ENCODE measurements around the gene ETFB. TPM values are rescaled to one million over a fixed set of nuclear protein-coding genes. Genes with fewer than 3 reads are reported as not detected.

ETFB gene
- total RNA-seq, 2 donors from 2014 or later = 54.3 to 77.3 TPM

DNA sequence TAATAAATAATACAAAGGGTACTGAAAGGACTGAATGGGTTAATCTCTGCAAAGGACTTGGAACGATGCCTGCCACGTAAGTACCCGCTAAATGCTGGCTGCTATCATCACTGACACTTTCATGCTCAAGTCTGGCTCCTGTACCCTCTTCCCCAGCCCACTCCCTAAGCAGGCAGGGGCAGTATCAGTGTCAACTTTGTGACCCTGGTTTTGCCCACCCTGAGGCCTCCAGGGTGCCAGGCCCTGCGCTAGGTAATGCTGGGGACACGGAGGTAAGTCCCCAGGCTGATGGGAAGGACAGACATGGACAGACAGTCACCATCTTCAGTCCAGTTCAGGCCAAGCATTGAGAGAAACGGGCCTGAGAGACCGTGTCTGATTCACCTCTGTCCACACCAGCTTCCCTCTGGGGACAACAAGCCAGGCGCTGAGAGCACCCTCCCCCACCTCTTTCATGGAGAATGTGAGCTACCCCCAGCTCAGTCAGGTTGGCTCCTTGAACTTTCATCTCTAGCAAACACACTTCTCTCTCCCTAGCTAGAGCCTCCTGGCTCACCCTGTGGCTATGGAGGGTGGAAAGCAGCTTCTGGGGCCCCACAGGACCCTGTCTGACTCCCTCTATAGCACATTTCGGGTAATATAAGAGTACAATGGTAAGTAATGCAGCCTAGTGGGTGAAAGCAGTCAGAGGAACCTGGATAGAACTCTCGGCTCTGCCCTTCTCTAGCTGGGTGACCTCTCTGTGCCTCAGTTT, 800 bp downstream of the ETFB start:
- Mint-ChIP-seq H3K9me3 (no peaks in the 10 kb centered on the region), H3K27me3 (ENCODE audit: insufficient read depth) (no peaks in the 10 kb centered on the region), H3K4me1 (peaks cover 39% of the 10 kb centered on the region), H3K27ac (peak overlapping the region; percentile 96), H3K4me3 (peak overlapping the region; percentile 99), H3K36me3 (ENCODE audit: low read depth) (no peaks in the 10 kb centered on the region)
- Histone ChIP-seq H3K4me3 (ENCODE audit: low read length) (peak overlapping the region; percentile 89), H3K36me3 (ENCODE audit: control insufficient read depth, insufficient read depth, low read length) (no peaks in the 10 kb centered on the region), H3K9me3 (ENCODE audit: control insufficient read depth, low read length) (no peaks in the 10 kb centered on the region), H3K27ac (ENCODE audit: low read depth, low read length) (peak overlapping the region; percentile 6), H3K9ac (ENCODE audit: extremely low read depth, low read length, poor library complexity, severe bottlenecking) (peak overlapping the region; percentile 83), H3K4me1 (ENCODE audit: control insufficient read depth, insufficient read depth, low read length) (peaks cover 17% of the 10 kb centered on the region), H3K27me3 (ENCODE audit: control insufficient read depth, insufficient read depth, low read length, poor library complexity, severe bottlenecking) (no peaks in the 10 kb centered on the region)
- TF ChIP-seq, protein P1, sequence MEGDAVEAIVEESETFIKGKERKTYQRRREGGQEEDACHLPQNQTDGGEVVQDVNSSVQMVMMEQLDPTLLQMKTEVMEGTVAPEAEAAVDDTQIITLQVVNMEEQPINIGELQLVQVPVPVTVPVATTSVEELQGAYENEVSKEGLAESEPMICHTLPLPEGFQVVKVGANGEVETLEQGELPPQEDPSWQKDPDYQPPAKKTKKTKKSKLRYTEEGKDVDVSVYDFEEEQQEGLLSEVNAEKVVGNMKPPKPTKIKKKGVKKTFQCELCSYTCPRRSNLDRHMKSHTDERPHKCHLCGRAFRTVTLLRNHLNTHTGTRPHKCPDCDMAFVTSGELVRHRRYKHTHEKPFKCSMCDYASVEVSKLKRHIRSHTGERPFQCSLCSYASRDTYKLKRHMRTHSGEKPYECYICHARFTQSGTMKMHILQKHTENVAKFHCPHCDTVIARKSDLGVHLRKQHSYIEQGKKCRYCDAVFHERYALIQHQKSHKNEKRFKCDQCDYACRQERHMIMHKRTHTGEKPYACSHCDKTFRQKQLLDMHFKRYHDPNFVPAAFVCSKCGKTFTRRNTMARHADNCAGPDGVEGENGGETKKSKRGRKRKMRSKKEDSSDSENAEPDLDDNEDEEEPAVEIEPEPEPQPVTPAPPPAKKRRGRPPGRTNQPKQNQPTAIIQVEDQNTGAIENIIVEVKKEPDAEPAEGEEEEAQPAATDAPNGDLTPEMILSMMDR (conservative IDR thresholded peaks at IDR 0.05) = no peak
- DNase-seq = peak; percentile 68
- WGBS, 2 experiments (ENCODE audit: insufficient coverage in 1 of 2, insufficient read length in 1 of 2) = 46 to 54% methylated on average over 8 to 10 of the region's 10 CpGs

- H3K9me3 Mint-ChIP-seq = no peaks in the 10 kb centered on the region
- Histone ChIP-seq H3K9ac (ENCODE audit: extremely low read depth, low read length, poor library complexity, severe bottlenecking) (peak overlapping the region; percentile 75), H3K9me3 (ENCODE audit: control insufficient read depth, low read length) (no peaks in the 10 kb centered on the region), H3K4me3 (ENCODE audit: low read length) (no peak overlapping the region), H3K27me3 (ENCODE audit: control insufficient read depth, insufficient read depth, low read length, poor library complexity, severe bottlenecking) (no peaks in the 10 kb centered on the region), H3K4me1 (ENCODE audit: control insufficient read depth, insufficient read depth, low read length) (peaks cover 17% of the 10 kb centered on the region), H3K36me3 (ENCODE audit: control insufficient read depth, insufficient read depth, low read length) (no peaks in the 10 kb centered on the region), H3K27ac (ENCODE audit: low read depth, low read length) (no peak overlapping the region)
- TF ChIP-seq, protein P1 (conservative IDR thresholded peaks at IDR 0.05) = no peak
- H3K36me3 Mint-ChIP-seq (ENCODE audit: low read depth) = no peaks in the 10 kb centered on the region
- peak overlapping the region; percentile 15 for H3K4me3 Mint-ChIP-seq
- H3K27ac Mint-ChIP-seq = peak overlapping the region; percentile 96
- no peak for DNase-seq
- no peaks in the 10 kb centered on the region for H3K27me3 Mint-ChIP-seq (ENCODE audit: insufficient read depth)
- 86 to 93% methylated on average over 8 to 15 of the region's 15 CpGs for WGBS, 2 experiments (ENCODE audit: insufficient coverage in 1 of 2, insufficient read length in 1 of 2)
- peaks cover 42% of the 10 kb centered on the region for H3K4me1 Mint-ChIP-seq
Measured at GRCh38 chr19:51364200-51365106, 1.7 kb downstream of the ETFB start.

DNA sequence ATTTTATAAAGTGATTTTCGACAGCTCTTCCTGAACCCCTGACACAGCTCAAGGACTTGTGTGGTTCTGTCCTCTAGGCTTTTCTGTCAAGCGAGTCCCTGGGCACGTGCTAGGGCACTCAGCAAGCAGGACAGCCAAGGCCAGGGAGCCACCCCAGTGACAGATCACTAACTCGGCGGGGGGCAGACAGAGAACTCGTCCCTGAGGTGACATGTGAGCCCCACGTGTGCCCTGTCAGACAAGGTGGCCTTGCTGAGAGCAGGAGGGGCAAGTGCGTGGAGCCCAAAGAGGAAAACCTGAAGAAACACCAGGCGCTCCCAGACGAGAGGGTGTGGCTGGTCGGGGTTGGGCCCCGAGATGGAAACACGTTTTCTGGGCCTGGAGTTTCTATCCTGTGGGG, 4.9 kb downstream of the ETFB start:
- H3K36me3 ChIP-seq (ENCODE audit: control insufficient read depth, insufficient read depth, low read length) = no peaks in the 10 kb centered on the region
- no peaks in the 10 kb centered on the region for H3K9me3 ChIP-seq (ENCODE audit: control insufficient read depth, low read length)
- peak; percentile 38 for DNase-seq
- no peaks in the 10 kb centered on the region for H3K27me3 ChIP-seq (ENCODE audit: control insufficient read depth, insufficient read depth, low read length, poor library complexity, severe bottlenecking)
- peaks cover 3% of the 10 kb centered on the region for H3K36me3 Mint-ChIP-seq (ENCODE audit: low read depth)
- peaks cover 40% of the 10 kb centered on the region for H3K4me1 Mint-ChIP-seq
- TF ChIP-seq, protein P1 (conservative IDR thresholded peaks at IDR 0.05) = no peak
- peaks cover 11% of the 10 kb centered on the region for H3K4me1 ChIP-seq (ENCODE audit: control insufficient read depth, insufficient read depth, low read length)
- no peaks in the 10 kb centered on the region for H3K9me3 Mint-ChIP-seq
- no peak overlapping the region for H3K4me3 Mint-ChIP-seq
- WGBS, 2 experiments (ENCODE audit: insufficient coverage in 1 of 2, insufficient read length in 1 of 2) = 90 to 93% methylated on average over 8 to 13 of the region's 13 CpGs
- H3K4me3 ChIP-seq (ENCODE audit: low read length) = no peak overlapping the region
- peak overlapping the region; percentile 21 for H3K27ac Mint-ChIP-seq
- no peaks in the 10 kb centered on the region for H3K27me3 Mint-ChIP-seq (ENCODE audit: insufficient read depth)
- no peak overlapping the region for H3K27ac ChIP-seq (ENCODE audit: low read depth, low read length)
- no peak overlapping the region for H3K9ac ChIP-seq (ENCODE audit: extremely low read depth, low read length, poor library complexity, severe bottlenecking)
